ENCODE measurements around the gene RTL10. TPM values are rescaled to one million over a fixed set of nuclear protein-coding genes. Genes with fewer than 3 reads are reported as not detected.

The RTL10 gene
- polyA plus RNA-seq, 2 of the 4 experiments (the other 2 are of a cell fraction), result 4.4 to 5.1 TPM

DNA sequence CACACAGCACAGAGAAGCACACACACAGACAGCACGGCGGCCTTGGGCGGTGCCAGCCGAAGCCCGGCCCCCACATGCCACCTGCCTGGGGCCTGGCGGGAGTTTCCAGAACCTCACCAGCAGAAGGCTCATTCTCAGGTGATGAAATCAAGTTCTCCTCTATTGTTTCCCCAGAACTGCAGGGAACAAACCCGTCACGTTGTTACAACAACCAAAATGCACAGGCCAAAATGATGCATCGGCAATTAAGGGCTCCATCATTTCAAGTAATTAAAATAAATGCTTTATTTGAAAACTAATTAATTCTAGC lies 30.8 kb downstream of the RTL10 start (continued):
- TF ChIP-seq, protein P1, sequence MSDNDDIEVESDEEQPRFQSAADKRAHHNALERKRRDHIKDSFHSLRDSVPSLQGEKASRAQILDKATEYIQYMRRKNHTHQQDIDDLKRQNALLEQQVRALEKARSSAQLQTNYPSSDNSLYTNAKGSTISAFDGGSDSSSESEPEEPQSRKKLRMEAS (IDR thresholded peaks at IDR 0.05), result no peak

DNA sequence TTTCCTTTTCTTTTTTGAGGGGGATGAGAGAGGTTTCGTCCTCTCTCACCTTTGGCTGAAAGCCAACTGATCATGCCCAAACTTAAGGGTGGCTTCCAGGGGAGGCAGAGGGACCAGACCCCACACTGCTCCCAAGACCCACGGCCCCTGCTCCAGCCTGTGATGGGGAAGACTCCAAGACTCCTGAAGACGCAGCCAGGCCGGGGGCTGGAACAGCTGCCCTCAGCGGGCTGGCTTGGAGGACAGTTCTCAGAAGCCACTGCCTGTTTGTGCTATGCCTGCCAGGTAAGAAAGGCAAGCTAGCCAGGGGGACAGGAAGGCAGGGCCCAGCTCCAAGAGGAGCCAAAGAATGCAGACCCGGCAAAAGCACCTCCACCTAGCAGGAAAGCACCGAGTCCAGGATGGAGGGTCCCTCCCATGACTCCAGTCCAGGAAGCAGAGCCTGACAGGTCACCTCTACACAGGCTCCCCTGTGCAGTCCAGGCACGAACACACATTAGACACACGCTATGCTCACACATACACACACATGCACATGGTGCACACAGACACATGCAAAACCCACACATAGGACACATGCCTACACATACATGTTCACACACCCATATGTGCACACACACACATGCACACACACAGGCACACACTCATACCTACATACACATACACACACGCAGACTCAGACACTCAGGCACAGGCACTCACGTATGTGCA lies 31.3 kb downstream of the RTL10 start:
- H3K4me1 ChIP-seq, result peaks cover 5% of the 10 kb centered on the region; the same call in 1 of the 3 replicates
- ChIA-PET CTCF (interaction anchor here (1.2 kb wide), 1 partner anchor 30 kb away, joined by 3 read pairs; no protein-coding TSS in a partner anchor), POLR2A (no interaction called here)
- no peak overlapping the region for H3K27ac ChIP-seq
- 84% methylated on average over 9 of the region's 11 CpGs for WGBS (ENCODE audit: missing lambda C conversion rate)
- H3K4me2 ChIP-seq, result no peak overlapping the region
- no peak for ATAC-seq
- H3K4me3 ChIP-seq, result no peak overlapping the region
- DNase-seq (ENCODE audit: low read depth in 1 of 2, low spot score in 1 of 2), result no peak
- H3K9me3 ChIP-seq, result no peaks in the 10 kb centered on the region
- FAIRE-seq, result no peak
- no peak for TF ChIP-seq CEBPB (IDR thresholded peaks at IDR 0.05)
- TF ChIP-seq MAZ (IDR thresholded peaks at IDR 0.05; ENCODE audit: borderline replicate concordance, low read depth, low read length), result no peak
- no peak for TF ChIP-seq GATA3 (IDR thresholded peaks at IDR 0.05; ENCODE audit: borderline replicate concordance)

GRCh38 chr22:19822301-19823117 lies 32.2 kb downstream of the RTL10 start:
- H3K27ac ChIP-seq, result no peak overlapping the region
- DNase-seq (ENCODE audit: low read depth in 1 of 2, low spot score in 1 of 2) (no peak), FAIRE-seq (no peak), ATAC-seq (no peak; a peak in 1 of 6 replicates)
- TF ChIP-seq EP300 (IDR thresholded peaks at IDR 0.05) (no peak), JUN (IDR thresholded peaks at IDR 0.05) (no peak), REST (IDR thresholded peaks at IDR 0.05) (no peak), MAZ (IDR thresholded peaks at IDR 0.05; ENCODE audit: borderline replicate concordance, low read depth, low read length) (no peak), HEYL (CRISPR knock-in tag; IDR thresholded peaks at IDR 0.05) (no peak), KDM5A (IDR thresholded peaks at IDR 0.05) (no peak), ZFP36 (IDR thresholded peaks at IDR 0.05; ENCODE audit: borderline replicate concordance, partially characterized antibody) (no peak), HMGXB4 (CRISPR knock-in tag; IDR thresholded peaks at IDR 0.05; ENCODE audit: borderline replicate concordance) (no peak), CBX2 (IDR thresholded peaks at IDR 0.05; ENCODE audit: borderline replicate concordance, low read depth) (no peak), CHD4 (IDR thresholded peaks at IDR 0.05; ENCODE audit: borderline replicate concordance) (no peak)
- TF ChIP-seq, protein P2, sequence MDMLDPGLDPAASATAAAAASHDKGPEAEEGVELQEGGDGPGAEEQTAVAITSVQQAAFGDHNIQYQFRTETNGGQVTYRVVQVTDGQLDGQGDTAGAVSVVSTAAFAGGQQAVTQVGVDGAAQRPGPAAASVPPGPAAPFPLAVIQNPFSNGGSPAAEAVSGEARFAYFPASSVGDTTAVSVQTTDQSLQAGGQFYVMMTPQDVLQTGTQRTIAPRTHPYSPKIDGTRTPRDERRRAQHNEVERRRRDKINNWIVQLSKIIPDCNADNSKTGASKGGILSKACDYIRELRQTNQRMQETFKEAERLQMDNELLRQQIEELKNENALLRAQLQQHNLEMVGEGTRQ (IDR thresholded peaks at IDR 0.05), result no peak
- TF ChIP-seq, protein P3, sequence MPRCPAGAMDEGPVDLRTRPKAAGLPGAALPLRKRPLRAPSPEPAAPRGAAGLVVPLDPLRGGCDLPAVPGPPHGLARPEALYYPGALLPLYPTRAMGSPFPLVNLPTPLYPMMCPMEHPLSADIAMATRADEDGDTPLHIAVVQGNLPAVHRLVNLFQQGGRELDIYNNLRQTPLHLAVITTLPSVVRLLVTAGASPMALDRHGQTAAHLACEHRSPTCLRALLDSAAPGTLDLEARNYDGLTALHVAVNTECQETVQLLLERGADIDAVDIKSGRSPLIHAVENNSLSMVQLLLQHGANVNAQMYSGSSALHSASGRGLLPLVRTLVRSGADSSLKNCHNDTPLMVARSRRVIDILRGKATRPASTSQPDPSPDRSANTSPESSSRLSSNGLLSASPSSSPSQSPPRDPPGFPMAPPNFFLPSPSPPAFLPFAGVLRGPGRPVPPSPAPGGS (IDR thresholded peaks at IDR 0.05), result no peak
- TF ChIP-seq, protein P4, sequence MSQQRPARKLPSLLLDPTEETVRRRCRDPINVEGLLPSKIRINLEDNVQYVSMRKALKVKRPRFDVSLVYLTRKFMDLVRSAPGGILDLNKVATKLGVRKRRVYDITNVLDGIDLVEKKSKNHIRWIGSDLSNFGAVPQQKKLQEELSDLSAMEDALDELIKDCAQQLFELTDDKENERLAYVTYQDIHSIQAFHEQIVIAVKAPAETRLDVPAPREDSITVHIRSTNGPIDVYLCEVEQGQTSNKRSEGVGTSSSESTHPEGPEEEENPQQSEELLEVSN (IDR thresholded peaks at IDR 0.05; ENCODE audit: borderline replicate concordance, low read depth), result no peak
- H3K4me1 ChIP-seq, result peaks cover 5% of the 10 kb centered on the region; the same call in 1 of the 3 replicates
- POLR2A ChIA-PET, result no interaction called here
- no peak overlapping the region for H3K4me2 ChIP-seq
- 91% methylated on average over 8 of the region's 18 CpGs for WGBS (ENCODE audit: missing lambda C conversion rate)
- no peaks in the 10 kb centered on the region for H3K9me3 ChIP-seq
- CTCF ChIA-PET, result interaction anchor here (0.6 to 1.2 kb wide), 2 partner anchors 31 to 127 kb away, joined by 3 read pairs; no protein-coding TSS in a partner anchor
- no peak overlapping the region for H3K4me3 ChIP-seq
